Measurements from ENCODE around the gene PTK7. TPM values are rescaled to one million over a fixed set of nuclear protein-coding genes. Genes with fewer than 3 reads are reported as not detected.

PTK7 gene
- total and polyA plus RNA-seq, 2 experiments from 2014 or later = 46.1 to 147 TPM

DNA sequence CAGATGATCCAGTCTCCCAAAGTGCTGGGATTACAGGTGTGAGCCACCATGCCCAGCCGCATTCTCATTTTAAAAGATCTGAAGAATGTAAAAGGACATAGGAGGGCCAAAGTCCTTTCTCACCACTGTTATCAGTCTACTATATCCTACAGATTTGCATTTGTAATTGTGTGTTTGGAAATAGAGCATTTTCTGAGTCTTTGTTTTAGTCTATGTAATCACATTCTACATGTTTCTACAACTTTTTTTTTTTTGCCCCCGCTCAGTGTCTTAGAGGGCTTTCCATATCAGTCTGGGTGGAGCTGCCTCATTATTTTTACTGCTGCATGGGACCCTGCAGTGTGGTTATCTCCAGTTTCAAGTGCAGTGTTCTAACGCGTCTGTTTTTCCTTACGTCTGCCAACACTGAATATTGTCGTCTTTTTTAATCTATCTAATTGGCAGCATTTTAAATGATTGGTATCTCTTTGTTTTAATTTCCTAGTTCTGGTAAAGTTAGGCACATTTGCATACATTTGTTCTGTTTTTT is 113.7 kb downstream of the PTK7 start:
- H3K27me3 ChIP-seq (ENCODE audit: insufficient read depth) = no peaks in the 10 kb centered on the region
- no peak overlapping the region for H3K4me2 ChIP-seq
- no peak overlapping the region for H2AFZ ChIP-seq
- TF ChIP-seq ZNF114 (CRISPR knock-in tag; IDR thresholded peaks at IDR 0.05) = no peak
- TF ChIP-seq JUNB (IDR thresholded peaks at IDR 0.05; ENCODE audit: unreplicated experiment) = no peak
- no peak for TF ChIP-seq POLR2AphosphoS5 (IDR thresholded peaks at IDR 0.05; ENCODE audit: low read depth)
- TF ChIP-seq, protein P1, sequence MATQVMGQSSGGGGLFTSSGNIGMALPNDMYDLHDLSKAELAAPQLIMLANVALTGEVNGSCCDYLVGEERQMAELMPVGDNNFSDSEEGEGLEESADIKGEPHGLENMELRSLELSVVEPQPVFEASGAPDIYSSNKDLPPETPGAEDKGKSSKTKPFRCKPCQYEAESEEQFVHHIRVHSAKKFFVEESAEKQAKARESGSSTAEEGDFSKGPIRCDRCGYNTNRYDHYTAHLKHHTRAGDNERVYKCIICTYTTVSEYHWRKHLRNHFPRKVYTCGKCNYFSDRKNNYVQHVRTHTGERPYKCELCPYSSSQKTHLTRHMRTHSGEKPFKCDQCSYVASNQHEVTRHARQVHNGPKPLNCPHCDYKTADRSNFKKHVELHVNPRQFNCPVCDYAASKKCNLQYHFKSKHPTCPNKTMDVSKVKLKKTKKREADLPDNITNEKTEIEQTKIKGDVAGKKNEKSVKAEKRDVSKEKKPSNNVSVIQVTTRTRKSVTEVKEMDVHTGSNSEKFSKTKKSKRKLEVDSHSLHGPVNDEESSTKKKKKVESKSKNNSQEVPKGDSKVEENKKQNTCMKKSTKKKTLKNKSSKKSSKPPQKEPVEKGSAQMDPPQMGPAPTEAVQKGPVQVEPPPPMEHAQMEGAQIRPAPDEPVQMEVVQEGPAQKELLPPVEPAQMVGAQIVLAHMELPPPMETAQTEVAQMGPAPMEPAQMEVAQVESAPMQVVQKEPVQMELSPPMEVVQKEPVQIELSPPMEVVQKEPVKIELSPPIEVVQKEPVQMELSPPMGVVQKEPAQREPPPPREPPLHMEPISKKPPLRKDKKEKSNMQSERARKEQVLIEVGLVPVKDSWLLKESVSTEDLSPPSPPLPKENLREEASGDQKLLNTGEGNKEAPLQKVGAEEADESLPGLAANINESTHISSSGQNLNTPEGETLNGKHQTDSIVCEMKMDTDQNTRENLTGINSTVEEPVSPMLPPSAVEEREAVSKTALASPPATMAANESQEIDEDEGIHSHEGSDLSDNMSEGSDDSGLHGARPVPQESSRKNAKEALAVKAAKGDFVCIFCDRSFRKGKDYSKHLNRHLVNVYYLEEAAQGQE (IDR thresholded peaks at IDR 0.05; ENCODE audit: unreplicated experiment) = no peak
- TF ChIP-seq, protein P2, sequence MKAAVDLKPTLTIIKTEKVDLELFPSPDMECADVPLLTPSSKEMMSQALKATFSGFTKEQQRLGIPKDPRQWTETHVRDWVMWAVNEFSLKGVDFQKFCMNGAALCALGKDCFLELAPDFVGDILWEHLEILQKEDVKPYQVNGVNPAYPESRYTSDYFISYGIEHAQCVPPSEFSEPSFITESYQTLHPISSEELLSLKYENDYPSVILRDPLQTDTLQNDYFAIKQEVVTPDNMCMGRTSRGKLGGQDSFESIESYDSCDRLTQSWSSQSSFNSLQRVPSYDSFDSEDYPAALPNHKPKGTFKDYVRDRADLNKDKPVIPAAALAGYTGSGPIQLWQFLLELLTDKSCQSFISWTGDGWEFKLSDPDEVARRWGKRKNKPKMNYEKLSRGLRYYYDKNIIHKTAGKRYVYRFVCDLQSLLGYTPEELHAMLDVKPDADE (IDR thresholded peaks at IDR 0.05) = no peak
- no peak for TF ChIP-seq EZH2 (IDR thresholded peaks at IDR 0.05; ENCODE audit: low read depth, unreplicated experiment)
- no peak for TF ChIP-seq EZH2phosphoT487 (IDR thresholded peaks at IDR 0.05; ENCODE audit: unreplicated experiment)
- TF ChIP-seq, protein P3, sequence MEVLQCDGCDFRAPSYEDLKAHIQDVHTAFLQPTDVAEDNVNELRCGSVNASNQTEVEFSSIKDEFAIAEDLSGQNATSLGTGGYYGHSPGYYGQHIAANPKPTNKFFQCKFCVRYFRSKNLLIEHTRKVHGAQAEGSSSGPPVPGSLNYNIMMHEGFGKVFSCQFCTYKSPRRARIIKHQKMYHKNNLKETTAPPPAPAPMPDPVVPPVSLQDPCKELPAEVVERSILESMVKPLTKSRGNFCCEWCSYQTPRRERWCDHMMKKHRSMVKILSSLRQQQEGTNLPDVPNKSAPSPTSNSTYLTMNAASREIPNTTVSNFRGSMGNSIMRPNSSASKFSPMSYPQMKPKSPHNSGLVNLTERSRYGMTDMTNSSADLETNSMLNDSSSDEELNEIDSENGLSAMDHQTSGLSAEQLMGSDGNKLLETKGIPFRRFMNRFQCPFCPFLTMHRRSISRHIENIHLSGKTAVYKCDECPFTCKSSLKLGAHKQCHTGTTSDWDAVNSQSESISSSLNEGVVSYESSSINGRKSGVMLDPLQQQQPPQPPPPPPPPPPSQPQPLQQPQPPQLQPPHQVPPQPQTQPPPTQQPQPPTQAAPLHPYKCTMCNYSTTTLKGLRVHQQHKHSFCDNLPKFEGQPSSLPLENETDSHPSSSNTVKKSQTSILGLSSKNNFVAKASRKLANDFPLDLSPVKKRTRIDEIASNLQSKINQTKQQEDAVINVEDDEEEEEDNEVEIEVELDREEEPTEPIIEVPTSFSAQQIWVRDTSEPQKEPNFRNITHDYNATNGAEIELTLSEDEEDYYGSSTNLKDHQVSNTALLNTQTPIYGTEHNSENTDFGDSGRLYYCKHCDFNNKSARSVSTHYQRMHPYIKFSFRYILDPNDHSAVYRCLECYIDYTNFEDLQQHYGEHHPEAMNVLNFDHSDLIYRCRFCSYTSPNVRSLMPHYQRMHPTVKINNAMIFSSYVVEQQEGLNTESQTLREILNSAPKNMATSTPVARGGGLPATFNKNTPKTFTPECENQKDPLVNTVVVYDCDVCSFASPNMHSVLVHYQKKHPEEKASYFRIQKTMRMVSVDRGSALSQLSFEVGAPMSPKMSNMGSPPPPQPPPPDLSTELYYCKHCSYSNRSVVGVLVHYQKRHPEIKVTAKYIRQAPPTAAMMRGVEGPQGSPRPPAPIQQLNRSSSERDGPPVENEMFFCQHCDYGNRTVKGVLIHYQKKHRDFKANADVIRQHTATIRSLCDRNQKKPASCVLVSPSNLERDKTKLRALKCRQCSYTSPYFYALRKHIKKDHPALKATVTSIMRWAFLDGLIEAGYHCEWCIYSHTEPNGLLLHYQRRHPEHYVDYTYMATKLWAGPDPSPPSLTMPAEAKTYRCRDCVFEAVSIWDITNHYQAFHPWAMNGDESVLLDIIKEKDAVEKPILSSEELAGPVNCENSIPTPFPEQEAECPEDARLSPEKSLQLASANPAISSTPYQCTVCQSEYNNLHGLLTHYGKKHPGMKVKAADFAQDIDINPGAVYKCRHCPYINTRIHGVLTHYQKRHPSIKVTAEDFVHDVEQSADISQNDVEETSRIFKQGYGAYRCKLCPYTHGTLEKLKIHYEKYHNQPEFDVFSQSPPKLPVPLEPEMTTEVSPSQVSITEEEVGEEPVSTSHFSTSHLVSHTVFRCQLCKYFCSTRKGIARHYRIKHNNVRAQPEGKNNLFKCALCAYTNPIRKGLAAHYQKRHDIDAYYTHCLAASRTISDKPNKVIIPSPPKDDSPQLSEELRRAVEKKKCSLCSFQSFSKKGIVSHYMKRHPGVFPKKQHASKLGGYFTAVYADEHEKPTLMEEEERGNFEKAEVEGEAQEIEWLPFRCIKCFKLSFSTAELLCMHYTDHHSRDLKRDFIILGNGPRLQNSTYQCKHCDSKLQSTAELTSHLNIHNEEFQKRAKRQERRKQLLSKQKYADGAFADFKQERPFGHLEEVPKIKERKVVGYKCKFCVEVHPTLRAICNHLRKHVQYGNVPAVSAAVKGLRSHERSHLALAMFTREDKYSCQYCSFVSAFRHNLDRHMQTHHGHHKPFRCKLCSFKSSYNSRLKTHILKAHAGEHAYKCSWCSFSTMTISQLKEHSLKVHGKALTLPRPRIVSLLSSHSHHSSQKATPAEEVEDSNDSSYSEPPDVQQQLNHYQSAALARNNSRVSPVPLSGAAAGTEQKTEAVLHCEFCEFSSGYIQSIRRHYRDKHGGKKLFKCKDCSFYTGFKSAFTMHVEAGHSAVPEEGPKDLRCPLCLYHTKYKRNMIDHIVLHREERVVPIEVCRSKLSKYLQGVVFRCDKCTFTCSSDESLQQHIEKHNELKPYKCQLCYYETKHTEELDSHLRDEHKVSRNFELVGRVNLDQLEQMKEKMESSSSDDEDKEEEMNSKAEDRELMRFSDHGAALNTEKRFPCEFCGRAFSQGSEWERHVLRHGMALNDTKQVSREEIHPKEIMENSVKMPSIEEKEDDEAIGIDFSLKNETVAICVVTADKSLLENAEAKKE (CRISPR knock-in tag; IDR thresholded peaks at IDR 0.05) = no peak
- no peak for TF ChIP-seq NANOG (IDR thresholded peaks at IDR 0.05; ENCODE audit: borderline replicate concordance)
- no peak for TF ChIP-seq CREB1 (CRISPR knock-in tag; IDR thresholded peaks at IDR 0.05; ENCODE audit: low read depth)
- TF ChIP-seq, protein P4, sequence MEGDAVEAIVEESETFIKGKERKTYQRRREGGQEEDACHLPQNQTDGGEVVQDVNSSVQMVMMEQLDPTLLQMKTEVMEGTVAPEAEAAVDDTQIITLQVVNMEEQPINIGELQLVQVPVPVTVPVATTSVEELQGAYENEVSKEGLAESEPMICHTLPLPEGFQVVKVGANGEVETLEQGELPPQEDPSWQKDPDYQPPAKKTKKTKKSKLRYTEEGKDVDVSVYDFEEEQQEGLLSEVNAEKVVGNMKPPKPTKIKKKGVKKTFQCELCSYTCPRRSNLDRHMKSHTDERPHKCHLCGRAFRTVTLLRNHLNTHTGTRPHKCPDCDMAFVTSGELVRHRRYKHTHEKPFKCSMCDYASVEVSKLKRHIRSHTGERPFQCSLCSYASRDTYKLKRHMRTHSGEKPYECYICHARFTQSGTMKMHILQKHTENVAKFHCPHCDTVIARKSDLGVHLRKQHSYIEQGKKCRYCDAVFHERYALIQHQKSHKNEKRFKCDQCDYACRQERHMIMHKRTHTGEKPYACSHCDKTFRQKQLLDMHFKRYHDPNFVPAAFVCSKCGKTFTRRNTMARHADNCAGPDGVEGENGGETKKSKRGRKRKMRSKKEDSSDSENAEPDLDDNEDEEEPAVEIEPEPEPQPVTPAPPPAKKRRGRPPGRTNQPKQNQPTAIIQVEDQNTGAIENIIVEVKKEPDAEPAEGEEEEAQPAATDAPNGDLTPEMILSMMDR (conservative IDR thresholded peaks at IDR 0.05; ENCODE audit: low read depth in 2 of 2) = no peak
- TF ChIP-seq STAT1 (IDR thresholded peaks at IDR 0.05; ENCODE audit: unreplicated experiment) = no peak
- no peak for TF ChIP-seq ZNF331 (CRISPR knock-in tag; IDR thresholded peaks at IDR 0.05; ENCODE audit: low read depth)
- Mint-ChIP-seq H3K27ac (no peak overlapping the region), H3K27me3 (ENCODE audit: insufficient read depth, low read depth, poor library complexity) (peaks cover 12% of the 10 kb centered on the region), H3K36me3 (ENCODE audit: low read depth) (peaks cover 7% of the 10 kb centered on the region), H3K9me3 (no peaks in the 10 kb centered on the region), H3K4me3 (no peak overlapping the region), H3K4me1 (no peaks in the 10 kb centered on the region)
- H3F3A ChIP-seq (replicated peaks; ENCODE audit: low read depth) = no peaks in the 10 kb centered on the region
- no peaks in the 10 kb centered on the region for H3K4me1 ChIP-seq (ENCODE audit: insufficient read depth)
- no peak overlapping the region for H3K4me3 ChIP-seq
- H3K9me2 ChIP-seq (ENCODE audit: insufficient read depth) = no peaks in the 10 kb centered on the region
- no peaks in the 10 kb centered on the region for H3K36me3 ChIP-seq (ENCODE audit: insufficient read depth)
- no peak overlapping the region for H3K27ac ChIP-seq (ENCODE audit: low read depth)
- ATAC-seq = no peak
- no peaks in the 10 kb centered on the region for H4K20me1 ChIP-seq (replicated peaks; ENCODE audit: insufficient read depth)
- no peak for DNase-seq (ENCODE audit: low spot score)
- H3K79me2 ChIP-seq (replicated peaks; ENCODE audit: insufficient read depth) = no peaks in the 10 kb centered on the region

Measured in GM23338 (cell line).